HL-60 (cell line): ENCODE measurements around the gene BCL2.

Experiments
- DNase-seq, 2 experiments: peaks; one replicate each; pipeline ENCODE4 v3.0.0-alpha.2; 2010 to 2020; ENCODE audit warnings: low read depth in 1 of 2, low spot score in 1 of 2
- H3K27ac ChIP-seq: fragments of 250-450 bp; sonication (Bioruptor Pico); replicated peaks from 2 replicates; pipeline ENCODE4 v1.5.1; 2020; ENCODE audit warnings: mild to moderate bottlenecking, moderate library complexity
- H3K27me3 ChIP-seq: fragments of 250-450 bp; sonication (Bioruptor Pico); 2 replicates; pipeline ENCODE4 v1.5.1; 2021; ENCODE audit warnings: mild to moderate bottlenecking, moderate library complexity; ENCODE audit not compliant: insufficient read depth, poor library complexity, severe bottlenecking
- H3K4me3 ChIP-seq: replicated peaks from 2 replicates; pipeline ENCODE4 v1.5.1; 2011; ENCODE audit warnings: mild to moderate bottlenecking, control low read depth, low read length; ENCODE audit not compliant: insufficient read depth
- CTCF ChIP-seq: IDR thresholded peaks from one replicate; pipeline ENCODE4 v1.5.1; 2011; ENCODE audit warnings: low read length, control low read depth, inconsistent platforms; ENCODE audit not compliant: insufficient read depth
- GABPA ChIP-seq: IDR thresholded peaks from 2 replicates; pipeline ENCODE4 v1.6.1; 2012; ENCODE audit warnings: low read depth
- POLR2AphosphoS5 ChIP-seq: IDR thresholded peaks from 2 replicates; pipeline ENCODE4 v1.6.1; 2012; ENCODE audit warnings: low read depth
- REST ChIP-seq: IDR thresholded peaks from 2 replicates; pipeline ENCODE4 v1.6.1; 2012; ENCODE audit warnings: low read depth; ENCODE audit not compliant: insufficient replicate concordance
- SPI1 ChIP-seq: IDR thresholded peaks from 2 replicates; pipeline ENCODE4 v1.6.1; 2012; ENCODE audit warnings: low read depth, mild to moderate bottlenecking, borderline replicate concordance

Gene BCL2

GRCh38 chr18:63128237-63128974 lies 191.2 kb downstream of the BCL2 start:
- Histone ChIP-seq H3K4me3 (no peak overlapping the region), H3K27me3 (no peaks in the 10 kb centered on the region), H3K27ac (no peak overlapping the region)
- no peak for TF ChIP-seq GABPA
- no peak for TF ChIP-seq SPI1
- no peak for TF ChIP-seq CTCF
- TF ChIP-seq POLR2AphosphoS5: no peak
- TF ChIP-seq REST: no peak
- no peak for DNase-seq

- no peak overlapping the region for H3K27ac ChIP-seq
- H3K4me3 ChIP-seq: no peak overlapping the region
- no peak for DNase-seq
- H3K27me3 ChIP-seq: no peaks in the 10 kb centered on the region
- TF ChIP-seq CTCF (no peak), GABPA (no peak), SPI1 (no peak), POLR2AphosphoS5 (no peak), REST (no peak)
Measured at GRCh38 chr18:63126134-63127069, 193.2 kb downstream of the BCL2 start.

- no peak for DNase-seq
- Histone ChIP-seq H3K27me3 (no peaks in the 10 kb centered on the region), H3K27ac (no peak overlapping the region), H3K4me3 (no peak overlapping the region)
- no peak for TF ChIP-seq CTCF
- no peak for TF ChIP-seq POLR2AphosphoS5
- TF ChIP-seq GABPA: no peak
Measured at GRCh38 chr18:63120620-63121019, 198.9 kb downstream of the BCL2 start.
